MM.1S (cell line): ENCODE results near the gene PPP1R37.

Experiments
- CTCF ChIP-seq: fragments of 300-600 bp; sonication (generic); IDR thresholded peaks from 2 replicates; pipeline ENCODE4 v1.5.1; 2016; ENCODE audit warnings: antibody characterized with exemption, low read length, mixed read lengths
- EZH2 ChIP-seq: fragments of 300-600 bp; sonication (generic); optimal IDR thresholded peaks from 2 replicates; pipeline ENCODE3; 2017; ENCODE audit warnings: low read depth, mild to moderate bottlenecking, antibody characterized with exemption, low read length, mixed read lengths

- TF ChIP-seq CTCF = no peak
- no peak for TF ChIP-seq EZH2
Measured at GRCh38 chr19:45123440-45123850, 30.5 kb downstream of the PPP1R37 start.
